ENCODE results near the gene CDCP2.

DNA sequence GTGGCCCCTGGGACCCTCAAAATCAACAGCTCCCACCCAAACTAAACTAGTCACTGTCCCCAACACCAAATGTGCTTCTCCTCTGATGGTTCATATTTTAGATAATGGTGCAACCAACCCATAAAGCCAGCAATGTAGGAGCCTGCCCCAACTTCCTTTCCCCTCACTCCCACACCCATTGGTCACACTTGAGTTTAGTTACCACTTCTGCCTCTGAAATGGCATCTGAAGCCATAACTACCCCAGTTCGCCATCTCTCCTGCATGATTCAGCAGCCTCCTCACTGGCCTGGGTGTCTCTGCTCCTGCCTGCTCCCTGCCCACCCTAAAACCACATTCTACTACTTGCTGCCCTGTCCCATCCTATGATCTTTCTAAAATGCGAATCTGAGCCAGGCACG lies 3.4 kb upstream of the CDCP2 start:
- TF ChIP-seq, protein P1, sequence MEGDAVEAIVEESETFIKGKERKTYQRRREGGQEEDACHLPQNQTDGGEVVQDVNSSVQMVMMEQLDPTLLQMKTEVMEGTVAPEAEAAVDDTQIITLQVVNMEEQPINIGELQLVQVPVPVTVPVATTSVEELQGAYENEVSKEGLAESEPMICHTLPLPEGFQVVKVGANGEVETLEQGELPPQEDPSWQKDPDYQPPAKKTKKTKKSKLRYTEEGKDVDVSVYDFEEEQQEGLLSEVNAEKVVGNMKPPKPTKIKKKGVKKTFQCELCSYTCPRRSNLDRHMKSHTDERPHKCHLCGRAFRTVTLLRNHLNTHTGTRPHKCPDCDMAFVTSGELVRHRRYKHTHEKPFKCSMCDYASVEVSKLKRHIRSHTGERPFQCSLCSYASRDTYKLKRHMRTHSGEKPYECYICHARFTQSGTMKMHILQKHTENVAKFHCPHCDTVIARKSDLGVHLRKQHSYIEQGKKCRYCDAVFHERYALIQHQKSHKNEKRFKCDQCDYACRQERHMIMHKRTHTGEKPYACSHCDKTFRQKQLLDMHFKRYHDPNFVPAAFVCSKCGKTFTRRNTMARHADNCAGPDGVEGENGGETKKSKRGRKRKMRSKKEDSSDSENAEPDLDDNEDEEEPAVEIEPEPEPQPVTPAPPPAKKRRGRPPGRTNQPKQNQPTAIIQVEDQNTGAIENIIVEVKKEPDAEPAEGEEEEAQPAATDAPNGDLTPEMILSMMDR (conservative IDR thresholded peaks at IDR 0.05): no peak
- no peak for TF ChIP-seq EZH2 (IDR thresholded peaks at IDR 0.05; ENCODE audit: low read depth)

Data from PC-9 (cell line).